ENCODE measurements around the gene TMEM63A. TPM values are rescaled to one million over a fixed set of nuclear protein-coding genes. Genes with fewer than 3 reads are reported as not detected.

The TMEM63A gene
- total RNA-seq, 3 donors from 2014 or later (not counting 1 experiment from before 2014, with no cell fraction given) = 101 to 166 (median 113) TPM

GRCh38 chr1:225820522-225821120 lies 61.6 kb downstream of the TMEM63A start:
- TF ChIP-seq, protein P1, sequence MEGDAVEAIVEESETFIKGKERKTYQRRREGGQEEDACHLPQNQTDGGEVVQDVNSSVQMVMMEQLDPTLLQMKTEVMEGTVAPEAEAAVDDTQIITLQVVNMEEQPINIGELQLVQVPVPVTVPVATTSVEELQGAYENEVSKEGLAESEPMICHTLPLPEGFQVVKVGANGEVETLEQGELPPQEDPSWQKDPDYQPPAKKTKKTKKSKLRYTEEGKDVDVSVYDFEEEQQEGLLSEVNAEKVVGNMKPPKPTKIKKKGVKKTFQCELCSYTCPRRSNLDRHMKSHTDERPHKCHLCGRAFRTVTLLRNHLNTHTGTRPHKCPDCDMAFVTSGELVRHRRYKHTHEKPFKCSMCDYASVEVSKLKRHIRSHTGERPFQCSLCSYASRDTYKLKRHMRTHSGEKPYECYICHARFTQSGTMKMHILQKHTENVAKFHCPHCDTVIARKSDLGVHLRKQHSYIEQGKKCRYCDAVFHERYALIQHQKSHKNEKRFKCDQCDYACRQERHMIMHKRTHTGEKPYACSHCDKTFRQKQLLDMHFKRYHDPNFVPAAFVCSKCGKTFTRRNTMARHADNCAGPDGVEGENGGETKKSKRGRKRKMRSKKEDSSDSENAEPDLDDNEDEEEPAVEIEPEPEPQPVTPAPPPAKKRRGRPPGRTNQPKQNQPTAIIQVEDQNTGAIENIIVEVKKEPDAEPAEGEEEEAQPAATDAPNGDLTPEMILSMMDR (IDR thresholded peaks at IDR 0.05) = no peak
- H3K27me3 Mint-ChIP-seq (ENCODE audit: low read depth in 2 of 2) = no peaks in the 10 kb centered on the region
- no peak for ATAC-seq
- H3K36me3 Mint-ChIP-seq = no peaks in the 10 kb centered on the region
- H3K36me3 ChIP-seq (ENCODE audit: control insufficient read depth, insufficient read depth, low read length) = no peaks in the 10 kb centered on the region
- 93% methylated on average over 5 of the region's 5 CpGs for WGBS (ENCODE audit: insufficient coverage)
- intact Hi-C loops (cut with micrococcal nuclease) = no loop called here
- no peaks in the 10 kb centered on the region for H3K9me3 Mint-ChIP-seq
- H3K9me3 ChIP-seq (ENCODE audit: control insufficient read depth, insufficient read depth, low read length) = no peaks in the 10 kb centered on the region
- H3K27me3 ChIP-seq (ENCODE audit: control insufficient read depth, insufficient read depth, low read length) = no peaks in the 10 kb centered on the region
- H3K4me1 ChIP-seq (ENCODE audit: control insufficient read depth, insufficient read depth, low read length) = no peaks in the 10 kb centered on the region
- no peak overlapping the region for H3K27ac ChIP-seq (ENCODE audit: low read length)
- H3K4me3 ChIP-seq (ENCODE audit: low read length) = no peak overlapping the region
- no peak overlapping the region for H3K27ac Mint-ChIP-seq
- DNase-seq = no peak
- no peaks in the 10 kb centered on the region for H3K4me1 Mint-ChIP-seq
- H3K4me3 Mint-ChIP-seq = no peak overlapping the region

DNA sequence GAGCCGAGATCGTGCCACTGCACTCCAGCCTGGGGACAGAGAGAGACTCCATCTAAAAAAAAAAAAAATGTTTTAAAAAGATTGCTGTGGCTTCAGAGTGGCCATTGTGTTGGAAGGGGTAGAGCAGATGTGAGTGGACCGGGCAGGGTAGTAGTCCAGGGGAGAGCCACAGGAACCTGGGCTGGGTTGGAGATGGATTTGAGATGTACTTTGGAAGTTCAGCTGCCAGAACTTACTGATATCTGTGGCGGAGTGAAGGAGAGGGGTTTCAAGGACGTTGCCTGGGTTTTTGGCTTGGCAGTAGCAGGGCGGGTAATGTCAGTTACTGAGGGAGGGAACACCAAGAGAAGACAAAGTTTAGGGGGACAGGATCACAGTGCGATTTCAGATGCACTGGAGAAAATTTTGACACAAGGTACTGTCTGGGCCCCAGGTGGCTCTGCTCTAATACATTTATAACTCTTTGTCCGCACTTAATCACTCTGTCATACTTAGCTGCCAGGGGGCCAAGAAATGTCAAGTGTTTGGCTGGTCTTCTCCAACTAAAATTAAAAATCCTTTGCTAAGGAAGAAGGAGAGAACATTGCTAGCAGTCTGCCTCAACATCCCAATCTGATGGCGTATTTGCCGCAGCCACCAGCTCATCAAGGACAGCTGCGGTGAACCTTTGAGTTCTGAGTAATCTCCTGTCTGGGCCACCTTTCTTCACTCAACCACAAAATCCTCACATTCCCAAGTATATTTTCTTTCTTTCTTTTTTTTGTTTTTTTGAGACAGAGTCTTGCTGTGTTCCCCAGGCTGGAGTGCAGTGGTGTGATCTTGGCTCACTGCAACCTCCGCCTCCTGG lies 62.6 kb downstream of the TMEM63A start:
- H3K27me3 ChIP-seq (ENCODE audit: control insufficient read depth, insufficient read depth, low read length) = no peaks in the 10 kb centered on the region
- H3K4me3 ChIP-seq (ENCODE audit: low read length) = no peak overlapping the region
- intact Hi-C loops (cut with micrococcal nuclease) = no loop called here
- 98% methylated on average over 12 of the region's 12 CpGs for WGBS (ENCODE audit: insufficient coverage)
- H3K27ac ChIP-seq (ENCODE audit: low read length) = no peak overlapping the region
- Mint-ChIP-seq H3K4me3 (no peak overlapping the region), H3K27ac (no peak overlapping the region), H3K27me3 (ENCODE audit: low read depth in 2 of 2) (no peaks in the 10 kb centered on the region), H3K9me3 (no peaks in the 10 kb centered on the region), H3K36me3 (no peaks in the 10 kb centered on the region), H3K4me1 (no peaks in the 10 kb centered on the region)
- TF ChIP-seq, protein P1 (IDR thresholded peaks at IDR 0.05) = no peak
- no peaks in the 10 kb centered on the region for H3K36me3 ChIP-seq (ENCODE audit: control insufficient read depth, insufficient read depth, low read length)
- H3K9me3 ChIP-seq (ENCODE audit: control insufficient read depth, insufficient read depth, low read length) = no peaks in the 10 kb centered on the region
- ATAC-seq (no peak), DNase-seq (no peak)
- H3K4me1 ChIP-seq (ENCODE audit: control insufficient read depth, insufficient read depth, low read length) = no peaks in the 10 kb centered on the region

DNA sequence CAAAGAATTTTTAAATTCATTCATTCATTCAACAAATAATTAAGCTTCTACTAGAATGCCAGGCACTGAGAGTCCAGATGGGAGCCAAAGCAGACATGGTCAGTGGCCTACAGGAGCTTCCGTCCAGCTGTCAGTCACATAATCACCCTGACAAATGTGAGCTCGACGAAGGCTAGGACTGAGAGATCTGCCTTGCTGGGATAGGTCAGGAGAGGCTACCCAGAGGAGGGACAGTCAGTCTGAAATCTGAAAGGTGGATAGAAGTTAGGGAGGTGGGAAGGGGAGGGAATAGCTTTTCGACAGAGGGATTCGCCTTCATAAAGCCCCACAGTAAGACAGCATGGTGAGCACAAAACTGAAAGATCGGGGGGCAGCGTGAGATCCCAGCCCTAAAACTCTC lies 64.0 kb downstream of the TMEM63A start:
- Mint-ChIP-seq H3K27me3 (ENCODE audit: low read depth in 2 of 2) (no peaks in the 10 kb centered on the region), H3K9me3 (no peaks in the 10 kb centered on the region), H3K4me1 (no peaks in the 10 kb centered on the region), H3K36me3 (no peaks in the 10 kb centered on the region), H3K4me3 (no peak overlapping the region), H3K27ac (no peak overlapping the region)
- Histone ChIP-seq H3K36me3 (ENCODE audit: control insufficient read depth, insufficient read depth, low read length) (no peaks in the 10 kb centered on the region), H3K9me3 (ENCODE audit: control insufficient read depth, insufficient read depth, low read length) (no peaks in the 10 kb centered on the region), H3K27ac (ENCODE audit: low read length) (no peak overlapping the region), H3K4me3 (ENCODE audit: low read length) (no peak overlapping the region), H3K27me3 (ENCODE audit: control insufficient read depth, insufficient read depth, low read length) (no peaks in the 10 kb centered on the region), H3K4me1 (ENCODE audit: control insufficient read depth, insufficient read depth, low read length) (no peaks in the 10 kb centered on the region)
- intact Hi-C loops (cut with micrococcal nuclease) = no loop called here
- DNase-seq = no peak
- 75% methylated on average over 5 of the region's 7 CpGs for WGBS (ENCODE audit: insufficient coverage)
- ATAC-seq = no peak
- TF ChIP-seq, protein P1 (IDR thresholded peaks at IDR 0.05) = no peak

Data from natural killer cell (primary cell).